PC-9 (cell line): ENCODE results near the gene NRXN2.

Experiments used
- EZH2 ChIP-seq: fragments of 200-600 bp; sonication (generic); IDR thresholded peaks from 2 replicates; pipeline ENCODE4 v1.8.0; 2017; ENCODE audit warnings: antibody characterized with exemption, low read depth
- TF ChIP-seq, protein P1 (sequence below): fragments of 200-600 bp; sonication (generic); conservative IDR thresholded peaks from 2 replicates; pipeline ENCODE4 v1.6.1; 2017; ENCODE audit warnings: mixed run types, antibody characterized with exemption, mild to moderate bottlenecking, moderate library complexity

DNA sequence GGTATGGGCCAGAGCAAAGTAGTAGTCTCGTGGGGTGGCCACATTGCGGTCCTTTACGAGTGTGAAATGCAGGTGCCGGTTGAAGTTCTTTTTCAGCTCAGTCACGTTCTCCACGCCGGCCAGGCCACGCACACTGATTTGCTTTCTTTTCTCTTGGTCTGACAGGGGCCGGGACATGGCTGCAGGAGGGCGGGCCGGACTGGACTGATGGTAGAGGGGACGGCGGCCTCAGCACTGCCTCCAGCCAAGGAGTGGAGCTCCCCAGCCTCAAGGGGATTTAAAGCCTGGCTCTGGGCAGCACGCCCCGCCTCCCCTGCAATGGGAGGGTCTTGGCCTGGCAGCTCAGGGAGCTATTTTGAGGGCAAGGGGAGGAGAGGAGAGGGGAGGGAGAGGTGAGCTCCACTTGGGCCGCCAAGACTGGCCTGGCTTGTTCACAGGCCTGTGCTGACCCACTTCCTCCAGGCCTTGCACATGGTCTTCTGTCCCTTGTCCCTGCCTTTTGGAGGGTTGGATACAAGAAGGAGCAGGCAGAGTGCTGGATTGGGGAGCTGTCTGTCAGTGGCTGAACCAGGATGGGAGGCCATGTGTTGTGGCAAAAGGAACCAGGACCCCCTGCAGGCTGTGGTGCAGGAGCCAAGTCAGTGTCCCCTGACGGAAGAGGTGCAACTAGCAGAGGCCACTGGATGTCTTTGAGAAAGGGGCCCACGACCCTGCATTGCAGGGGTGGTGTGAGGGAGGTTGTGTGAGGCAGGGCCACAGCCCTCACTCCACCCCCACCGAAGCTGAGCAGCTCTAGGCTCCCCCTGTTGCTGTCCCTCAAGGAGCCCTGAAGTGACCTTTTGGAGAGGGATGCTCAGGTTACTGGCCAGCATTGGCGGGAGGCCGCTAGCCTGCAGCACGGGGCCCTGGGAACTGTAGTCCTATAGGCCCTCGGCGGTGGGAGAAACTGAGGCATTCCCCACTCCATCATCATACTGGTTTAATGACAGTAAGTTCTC is 37.0 kb upstream of the NRXN2 start, which contains the start of gene PYGM:
- TF ChIP-seq EZH2 = no peak
- TF ChIP-seq, protein P1, sequence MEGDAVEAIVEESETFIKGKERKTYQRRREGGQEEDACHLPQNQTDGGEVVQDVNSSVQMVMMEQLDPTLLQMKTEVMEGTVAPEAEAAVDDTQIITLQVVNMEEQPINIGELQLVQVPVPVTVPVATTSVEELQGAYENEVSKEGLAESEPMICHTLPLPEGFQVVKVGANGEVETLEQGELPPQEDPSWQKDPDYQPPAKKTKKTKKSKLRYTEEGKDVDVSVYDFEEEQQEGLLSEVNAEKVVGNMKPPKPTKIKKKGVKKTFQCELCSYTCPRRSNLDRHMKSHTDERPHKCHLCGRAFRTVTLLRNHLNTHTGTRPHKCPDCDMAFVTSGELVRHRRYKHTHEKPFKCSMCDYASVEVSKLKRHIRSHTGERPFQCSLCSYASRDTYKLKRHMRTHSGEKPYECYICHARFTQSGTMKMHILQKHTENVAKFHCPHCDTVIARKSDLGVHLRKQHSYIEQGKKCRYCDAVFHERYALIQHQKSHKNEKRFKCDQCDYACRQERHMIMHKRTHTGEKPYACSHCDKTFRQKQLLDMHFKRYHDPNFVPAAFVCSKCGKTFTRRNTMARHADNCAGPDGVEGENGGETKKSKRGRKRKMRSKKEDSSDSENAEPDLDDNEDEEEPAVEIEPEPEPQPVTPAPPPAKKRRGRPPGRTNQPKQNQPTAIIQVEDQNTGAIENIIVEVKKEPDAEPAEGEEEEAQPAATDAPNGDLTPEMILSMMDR = no peak
